OCI-LY3 (cell line): ENCODE results near the gene SHH.

Source experiments
- H2AFZ ChIP-seq: fragments of 200-600, 300-600 bp; shearing (Covaris generic); 2 replicates; pipeline ENCODE4 v1.6.0; 2014; ENCODE audit warnings: antibody characterized with exemption, low read depth, low read length
- H3K27ac ChIP-seq: fragments of 200-600, 300-600 bp; sonication (generic); 2 replicates; pipeline ENCODE4 v1.5.1; 2014; ENCODE audit warnings: mild to moderate bottlenecking, low read length, moderate library complexity, mixed read lengths
- H3K27me3 ChIP-seq: fragments of 200-600, 300-600 bp; sonication (generic); 2 replicates; pipeline ENCODE4 v1.6.1; 2014; ENCODE audit warnings: low read depth, low read length, mixed read lengths
- H3K36me3 ChIP-seq: fragments of 200-600, 300-600 bp; sonication (generic); replicated peaks from 2 replicates; pipeline ENCODE3; 2014; ENCODE audit warnings: low read depth, low read length, mixed read lengths
- H3K4me1 ChIP-seq: fragments of 300-600, 200-600 bp; sonication (generic); 2 replicates; pipeline ENCODE4 v1.6.1; 2014; ENCODE audit warnings: low read length, mixed read lengths
- H3K4me2 ChIP-seq: fragments of 200-600, 300-600 bp; sonication (generic); 2 replicates; pipeline ENCODE4 v1.6.1; 2014; ENCODE audit warnings: low read length, mixed read lengths
- H3K4me3 ChIP-seq: fragments of 300-600, 200-600 bp; sonication (generic); 2 replicates; pipeline ENCODE4 v1.5.1; 2014; ENCODE audit warnings: antibody characterized with exemption, mild to moderate bottlenecking, low read length, moderate library complexity
- H3K79me2 ChIP-seq: fragments of 300-600, 200-600 bp; shearing (Covaris generic); 2 replicates; pipeline ENCODE4 v1.6.1; 2014; ENCODE audit warnings: mild to moderate bottlenecking, low read length, mixed read lengths
- H3K9ac ChIP-seq: fragments of 300-600, 200-600 bp; shearing (Covaris generic); 2 replicates; pipeline ENCODE4 v1.6.0; 2014; ENCODE audit warnings: mild to moderate bottlenecking, low read length, moderate library complexity
- H3K9me3 ChIP-seq: fragments of 200-600, 300-600 bp; shearing (Covaris generic); 2 replicates; pipeline ENCODE4 v1.6.1; 2014; ENCODE audit warnings: low read length, mixed read lengths; ENCODE audit not compliant: insufficient read depth
- H4K20me1 ChIP-seq: fragments of 200-600, 300-600 bp; sonication (generic); 2 replicates; pipeline ENCODE4 v1.6.1; 2016; ENCODE audit warnings: low read length, mixed read lengths; ENCODE audit not compliant: insufficient read depth
- EZH2phosphoT487 ChIP-seq: fragments of 200-600 bp; shearing (Covaris generic); IDR thresholded peaks from 2 replicates; pipeline ENCODE4 v1.6.1; 2018; ENCODE audit warnings: antibody characterized with exemption, mixed run types, low read depth
- TF ChIP-seq, protein P1 (sequence below): fragments of 200-600, 300-600 bp; sonication (generic); IDR thresholded peaks from 2 replicates; pipeline ENCODE4 v1.5.1; 2014; ENCODE audit warnings: antibody characterized with exemption, low read length, low read depth

The SHH gene

DNA sequence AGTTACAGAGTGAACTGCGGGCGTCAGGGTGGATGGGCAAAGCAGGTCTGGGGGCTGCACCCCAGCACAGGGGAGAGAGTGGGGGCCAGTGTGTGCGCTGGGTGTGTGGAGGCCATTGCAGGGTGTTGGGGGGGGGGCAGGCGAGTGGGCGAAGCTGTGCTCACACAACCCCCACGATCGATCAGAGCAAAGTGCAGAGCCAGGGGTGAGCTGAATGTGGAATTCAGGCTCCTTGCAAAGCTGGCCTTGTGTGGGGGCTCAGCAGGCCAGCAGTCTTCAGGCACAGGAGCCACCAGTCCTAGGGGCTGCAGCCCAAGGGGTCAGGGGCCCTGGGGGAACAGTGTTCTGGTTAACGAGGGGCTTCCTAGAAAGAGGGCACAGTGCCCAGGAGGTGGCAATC lies 862 bp upstream of the SHH start:
- Histone ChIP-seq H3K4me1 (peaks cover 4% of the 10 kb centered on the region; the same call in 1 of the 2 replicates), H3K36me3 (no peaks in the 10 kb centered on the region), H3K9ac (no peak overlapping the region), H3K4me2 (no peak overlapping the region), H4K20me1 (no peaks in the 10 kb centered on the region), H3K27ac (no peak overlapping the region), H3K9me3 (no peaks in the 10 kb centered on the region), H3K4me3 (no peak overlapping the region), H2AFZ (no peak overlapping the region), H3K79me2 (no peaks in the 10 kb centered on the region), H3K27me3 (peaks cover 12% of the 10 kb centered on the region; the same call in 1 of the 2 replicates)
- TF ChIP-seq, protein P1, sequence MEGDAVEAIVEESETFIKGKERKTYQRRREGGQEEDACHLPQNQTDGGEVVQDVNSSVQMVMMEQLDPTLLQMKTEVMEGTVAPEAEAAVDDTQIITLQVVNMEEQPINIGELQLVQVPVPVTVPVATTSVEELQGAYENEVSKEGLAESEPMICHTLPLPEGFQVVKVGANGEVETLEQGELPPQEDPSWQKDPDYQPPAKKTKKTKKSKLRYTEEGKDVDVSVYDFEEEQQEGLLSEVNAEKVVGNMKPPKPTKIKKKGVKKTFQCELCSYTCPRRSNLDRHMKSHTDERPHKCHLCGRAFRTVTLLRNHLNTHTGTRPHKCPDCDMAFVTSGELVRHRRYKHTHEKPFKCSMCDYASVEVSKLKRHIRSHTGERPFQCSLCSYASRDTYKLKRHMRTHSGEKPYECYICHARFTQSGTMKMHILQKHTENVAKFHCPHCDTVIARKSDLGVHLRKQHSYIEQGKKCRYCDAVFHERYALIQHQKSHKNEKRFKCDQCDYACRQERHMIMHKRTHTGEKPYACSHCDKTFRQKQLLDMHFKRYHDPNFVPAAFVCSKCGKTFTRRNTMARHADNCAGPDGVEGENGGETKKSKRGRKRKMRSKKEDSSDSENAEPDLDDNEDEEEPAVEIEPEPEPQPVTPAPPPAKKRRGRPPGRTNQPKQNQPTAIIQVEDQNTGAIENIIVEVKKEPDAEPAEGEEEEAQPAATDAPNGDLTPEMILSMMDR, result no peak
- TF ChIP-seq EZH2phosphoT487, result no peak

DNA sequence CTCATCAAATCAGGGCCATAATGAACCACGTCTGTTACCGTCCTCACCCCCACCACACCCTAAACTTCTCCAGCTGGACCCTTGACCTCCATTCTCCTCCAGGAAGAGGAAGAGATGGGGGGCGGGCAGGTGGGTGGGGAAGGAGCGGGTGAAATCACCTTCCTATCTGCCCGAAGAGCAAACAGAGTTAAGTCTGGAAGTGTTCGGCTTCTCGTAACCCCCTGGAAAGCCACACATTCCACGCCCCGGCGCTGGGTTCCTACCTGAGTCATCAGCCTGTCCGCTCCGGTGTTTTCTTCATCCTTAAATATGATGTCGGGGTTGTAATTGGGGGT lies 736 bp downstream of the SHH start:
- H3K9ac ChIP-seq, result no peak overlapping the region
- TF ChIP-seq EZH2phosphoT487, result no peak
- TF ChIP-seq, protein P1, result no peak
- no peak overlapping the region for H3K4me2 ChIP-seq
- no peaks in the 10 kb centered on the region for H3K9me3 ChIP-seq
- H3K4me1 ChIP-seq, result peaks cover 4% of the 10 kb centered on the region; the same call in 1 of the 2 replicates
- H3K36me3 ChIP-seq, result no peaks in the 10 kb centered on the region
- H3K27me3 ChIP-seq, result peaks cover 12% of the 10 kb centered on the region; the same call in 1 of the 2 replicates
- H2AFZ ChIP-seq, result no peak overlapping the region
- no peaks in the 10 kb centered on the region for H4K20me1 ChIP-seq
- H3K4me3 ChIP-seq, result no peak overlapping the region
- H3K79me2 ChIP-seq, result no peaks in the 10 kb centered on the region
- H3K27ac ChIP-seq, result no peak overlapping the region

DNA sequence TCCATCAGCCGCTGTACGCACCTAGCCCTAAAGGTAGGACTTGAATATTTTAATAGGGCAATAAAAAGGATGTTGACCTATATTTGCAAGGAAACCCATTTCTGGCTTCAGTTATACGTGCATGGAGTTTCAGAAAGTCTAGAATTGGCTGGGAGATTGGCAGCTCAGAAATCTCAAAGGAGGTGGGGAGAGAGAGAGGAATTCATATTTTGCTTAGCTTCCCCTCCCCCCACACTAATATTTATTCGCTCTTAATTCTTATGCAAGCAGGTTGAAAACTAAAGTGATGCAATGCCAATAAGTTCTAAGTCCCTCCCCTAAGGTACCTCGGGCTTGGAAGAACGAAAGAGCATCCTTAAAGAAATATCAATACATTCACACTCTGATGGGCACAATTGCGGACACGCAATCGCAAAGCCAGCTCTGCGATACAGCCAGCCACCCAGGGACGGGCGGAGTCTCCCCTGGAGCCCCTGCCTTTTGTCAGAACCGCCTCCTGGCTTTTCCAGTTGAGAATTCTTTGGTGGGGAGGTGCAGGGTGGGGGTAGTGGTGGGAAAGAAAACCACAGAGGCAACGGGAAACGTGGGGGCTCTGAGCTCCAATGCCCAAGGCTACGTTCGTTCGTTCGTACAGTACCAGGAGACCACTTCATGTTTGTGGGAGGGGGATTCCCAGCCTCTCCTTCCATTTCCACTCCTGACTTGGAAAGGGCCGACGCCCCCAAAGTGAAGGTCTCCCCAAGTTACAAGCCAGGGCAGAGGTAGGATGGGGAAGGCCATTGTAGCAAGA lies 1.3 kb downstream of the SHH start:
- TF ChIP-seq, protein P1, result no peak
- TF ChIP-seq EZH2phosphoT487, result no peak
- Histone ChIP-seq H3K4me1 (peaks cover 4% of the 10 kb centered on the region; the same call in 1 of the 2 replicates), H3K79me2 (no peaks in the 10 kb centered on the region), H2AFZ (no peak overlapping the region), H3K27me3 (peaks cover 12% of the 10 kb centered on the region; the same call in 1 of the 2 replicates), H3K4me2 (no peak overlapping the region), H4K20me1 (no peaks in the 10 kb centered on the region), H3K4me3 (no peak overlapping the region), H3K9ac (no peak overlapping the region), H3K9me3 (no peaks in the 10 kb centered on the region), H3K27ac (no peak overlapping the region), H3K36me3 (no peaks in the 10 kb centered on the region)

DNA sequence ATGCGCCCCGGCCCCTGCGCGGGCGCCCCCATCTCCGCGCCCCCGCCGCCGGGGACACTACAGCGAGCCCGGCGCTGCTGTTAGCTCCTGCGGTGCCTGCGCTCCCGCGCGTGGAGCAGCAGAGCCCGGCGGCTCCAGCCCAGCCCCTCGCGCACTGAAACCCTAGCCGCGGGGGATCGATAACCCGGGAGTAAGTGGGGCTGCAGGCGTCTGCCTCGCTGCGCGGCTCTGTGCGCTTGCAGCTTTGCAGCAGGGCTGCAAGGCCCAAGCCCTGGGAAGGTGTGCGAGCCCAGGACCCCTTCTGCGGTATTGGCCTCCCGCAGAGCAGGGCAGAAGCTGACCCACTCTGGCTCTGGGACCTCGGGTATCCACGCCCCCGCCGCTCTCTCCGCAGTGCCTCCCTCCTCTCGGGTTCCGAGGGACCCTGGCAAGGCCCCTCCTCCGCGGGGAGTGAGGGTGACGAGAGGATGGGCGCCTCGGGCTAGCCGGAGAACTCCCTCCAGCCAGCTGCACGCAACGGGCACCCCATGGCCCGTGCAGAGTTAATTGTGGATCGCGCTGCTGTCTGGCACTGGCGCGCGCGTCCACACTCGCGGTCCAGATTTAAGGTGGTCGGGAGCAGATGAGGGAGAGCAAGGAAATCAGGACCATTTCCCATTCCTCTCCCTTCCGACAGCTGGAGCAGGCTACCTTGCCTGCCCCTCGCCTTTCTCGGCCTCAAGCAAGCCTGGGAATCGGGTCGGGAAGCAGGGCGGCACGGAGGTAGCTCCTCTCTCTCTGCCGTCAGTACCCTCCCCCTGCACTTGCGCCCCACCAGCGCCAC lies 2.1 kb downstream of the SHH start:
- no peaks in the 10 kb centered on the region for H3K79me2 ChIP-seq
- H3K4me2 ChIP-seq, result no peak overlapping the region
- peaks cover 12% of the 10 kb centered on the region; the same call in 1 of the 2 replicates for H3K27me3 ChIP-seq
- no peaks in the 10 kb centered on the region for H3K4me1 ChIP-seq
- H3K36me3 ChIP-seq, result no peaks in the 10 kb centered on the region
- H4K20me1 ChIP-seq, result no peaks in the 10 kb centered on the region
- TF ChIP-seq EZH2phosphoT487, result no peak
- TF ChIP-seq, protein P1, result no peak
- H3K4me3 ChIP-seq, result no peak overlapping the region
- no peak overlapping the region for H2AFZ ChIP-seq
- H3K27ac ChIP-seq, result no peak overlapping the region
- no peaks in the 10 kb centered on the region for H3K9me3 ChIP-seq
- H3K9ac ChIP-seq, result no peak overlapping the region
